HEK293 (cell line): ENCODE data around the gene OR10G3.

Experiments
- CTCF ChIP-seq: fragments of 450-650 bp; formaldehyde crosslinking; IDR thresholded peaks from 2 replicates; pipeline ENCODE4 v1.5.1; 2016; ENCODE audit warnings: missing biosample characterization, missing genetic modification characterization
- KLF8 ChIP-seq: fragments of 450-650 bp; formaldehyde crosslinking; IDR thresholded peaks from 2 replicates; pipeline ENCODE4 v1.5.1; 2016; ENCODE audit warnings: missing biosample characterization, missing genetic modification characterization
- YY2 ChIP-seq: fragments of 450-650 bp; formaldehyde crosslinking; IDR thresholded peaks from 2 replicates; pipeline ENCODE4 v1.5.1; 2016; ENCODE audit warnings: missing biosample characterization, missing genetic modification characterization
- ZBTB10 ChIP-seq: fragments of 450-650 bp; formaldehyde crosslinking; IDR thresholded peaks from 2 replicates; pipeline ENCODE4 v1.5.1; 2016; ENCODE audit warnings: missing biosample characterization, missing genetic modification characterization
- ZIC2 ChIP-seq: fragments of 450-650 bp; formaldehyde crosslinking; IDR thresholded peaks from 2 replicates; pipeline ENCODE4 v1.5.1; 2016; ENCODE audit warnings: missing biosample characterization, missing genetic modification characterization
- ZNF221 ChIP-seq: fragments of 450-650 bp; formaldehyde crosslinking; IDR thresholded peaks from 2 replicates; pipeline ENCODE4 v1.5.1; 2017; ENCODE audit warnings: missing biosample characterization, missing genetic modification characterization, borderline replicate concordance
- ZNF501 ChIP-seq: fragments of 450-650 bp; formaldehyde crosslinking; IDR thresholded peaks from 2 replicates; pipeline ENCODE4 v1.5.1; 2016; ENCODE audit warnings: missing biosample characterization, missing genetic modification characterization
- ZNF792 ChIP-seq: fragments of 450-650 bp; formaldehyde crosslinking; IDR thresholded peaks from 2 replicates; pipeline ENCODE4 v1.5.1; 2016; ENCODE audit warnings: missing biosample characterization, missing genetic modification characterization

- TF ChIP-seq CTCF (tag by site-specific recombination) (no peak), ZNF221 (tag by site-specific recombination) (no peak), KLF8 (tag by site-specific recombination) (no peak), ZIC2 (no peak), ZNF792 (tag by site-specific recombination) (no peak), ZNF501 (tag by site-specific recombination) (no peak), ZBTB10 (no peak), YY2 (tag by site-specific recombination) (no peak)
Observed at GRCh38 chr14:21527318-21527679, 52.6 kb downstream of the OR10G3 start.
